Muscle layer of duodenum (tissue), 2 donors: Measurements from ENCODE around the gene PTCSC3.

Experiments used
- H3K27ac ChIP-seq: one replicate; pipeline ENCODE4 v1.7.0; 2013; ENCODE audit warnings: mild to moderate bottlenecking, low read length
- H3K27me3 ChIP-seq: one replicate; pipeline ENCODE4 v1.7.0; 2013; ENCODE audit warnings: low read depth, mild to moderate bottlenecking, control low read depth, low read length
- H3K36me3 ChIP-seq, 2 donors: one replicate each; pipeline ENCODE4 v1.7.0; 2013; ENCODE audit warnings: low read length in 2 of 2, control low read depth in 1 of 2, mild to moderate bottlenecking in 1 of 2; ENCODE audit not compliant: insufficient read depth in 2 of 2, control insufficient read depth in 1 of 2
- H3K4me1 ChIP-seq, 2 donors: one replicate each; pipeline ENCODE4 v1.7.0; 2013; ENCODE audit warnings: low read length in 2 of 2, mild to moderate bottlenecking in 2 of 2, control low read depth in 1 of 2, moderate library complexity in 1 of 2; ENCODE audit not compliant: insufficient read depth in 2 of 2, control insufficient read depth in 1 of 2
- H3K4me3 ChIP-seq, 2 donors: one replicate each; pipeline ENCODE4 v1.7.0; 2013; ENCODE audit warnings: low read length in 2 of 2, low read depth in 1 of 2, mild to moderate bottlenecking in 1 of 2
- H3K9me3 ChIP-seq, 2 donors: one replicate each; pipeline ENCODE4 v1.7.0; 2013; ENCODE audit warnings: low read length in 2 of 2, control low read depth in 1 of 2, mild to moderate bottlenecking in 1 of 2; ENCODE audit not compliant: control insufficient read depth in 1 of 2
- donor health status: healthy.

Gene PTCSC3

GRCh38 chr14:36173161-36173560, 3.4 kb downstream of the PTCSC3 start:
- no peaks in the 10 kb centered on the region for H3K4me1 ChIP-seq
- no peak overlapping the region for H3K4me3 ChIP-seq
- no peaks in the 10 kb centered on the region for H3K27me3 ChIP-seq
- H3K36me3 ChIP-seq: no peaks in the 10 kb centered on the region
- H3K27ac ChIP-seq: no peak overlapping the region
- no peaks in the 10 kb centered on the region for H3K9me3 ChIP-seq

DNA sequence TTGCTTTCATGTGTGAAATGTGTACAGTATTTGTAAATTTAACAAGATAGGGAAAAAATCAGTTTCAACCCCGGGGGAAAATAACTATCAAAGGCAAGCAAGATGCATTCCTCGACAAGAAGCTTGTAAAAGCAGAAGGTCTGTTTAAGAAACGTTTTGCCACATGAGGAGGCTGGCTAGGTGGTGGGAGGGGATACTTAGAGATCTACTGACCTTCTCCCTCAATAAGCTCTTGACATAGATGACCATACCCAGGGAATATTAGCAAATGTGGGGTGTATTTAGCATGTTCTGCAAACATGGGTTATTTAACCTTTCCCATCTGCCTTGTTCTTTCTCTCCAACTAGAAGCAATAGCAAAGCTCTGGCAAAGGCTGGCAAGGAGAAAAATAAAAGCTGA, 4.9 kb downstream of the PTCSC3 start:
- no peak overlapping the region for H3K4me3 ChIP-seq
- H3K27ac ChIP-seq: no peak overlapping the region

DNA sequence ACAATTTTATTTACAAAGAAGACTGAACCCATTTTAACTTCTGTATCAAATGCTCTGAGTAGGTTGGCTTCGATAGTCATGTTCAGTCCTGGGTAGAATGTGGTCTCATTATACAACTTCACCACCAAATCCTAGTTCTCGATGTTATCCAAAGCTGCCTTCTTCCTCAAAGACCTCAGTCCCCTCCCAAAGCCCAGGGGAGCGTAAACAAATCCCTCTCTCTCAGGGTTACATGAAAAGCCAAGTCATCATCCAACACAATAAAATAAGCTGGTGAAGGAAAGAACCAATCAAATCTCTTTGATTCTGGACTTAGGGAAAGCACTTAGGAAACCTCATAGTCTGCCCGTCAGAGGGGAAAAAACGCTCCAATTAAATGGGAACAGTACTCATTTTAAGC, 9.1 kb downstream of the PTCSC3 start:
- Histone ChIP-seq H3K9me3 (no peaks in the 10 kb centered on the region), H3K27ac (no peak overlapping the region), H3K36me3 (no peaks in the 10 kb centered on the region), H3K4me1 (no peaks in the 10 kb centered on the region), H3K4me3 (no peak overlapping the region), H3K27me3 (no peaks in the 10 kb centered on the region)

More for the DNA sequence above, 4.9 kb downstream of the PTCSC3 start:
- no peaks in the 10 kb centered on the region for H3K4me1 ChIP-seq
- H3K9me3 ChIP-seq: no peaks in the 10 kb centered on the region
- no peaks in the 10 kb centered on the region for H3K27me3 ChIP-seq
- H3K36me3 ChIP-seq: no peaks in the 10 kb centered on the region

- no peaks in the 10 kb centered on the region for H3K27me3 ChIP-seq
Measured at GRCh38 chr14:36163451-36163850, 13.1 kb downstream of the PTCSC3 start.

GRCh38 chr14:36162267-36162666, 14.3 kb downstream of the PTCSC3 start:
- no peaks in the 10 kb centered on the region for H3K27me3 ChIP-seq
- no peak overlapping the region for H3K4me3 ChIP-seq
- H3K36me3 ChIP-seq: no peaks in the 10 kb centered on the region
- H3K4me1 ChIP-seq: no peaks in the 10 kb centered on the region
- no peaks in the 10 kb centered on the region for H3K9me3 ChIP-seq
- no peak overlapping the region for H3K27ac ChIP-seq

More at GRCh38 chr14:36163451-36163850, 13.1 kb downstream of the PTCSC3 start:
- no peak overlapping the region for H3K4me3 ChIP-seq
- H3K4me1 ChIP-seq: no peaks in the 10 kb centered on the region
- H3K27ac ChIP-seq: no peak overlapping the region
- no peaks in the 10 kb centered on the region for H3K36me3 ChIP-seq
- H3K9me3 ChIP-seq: no peaks in the 10 kb centered on the region

DNA sequence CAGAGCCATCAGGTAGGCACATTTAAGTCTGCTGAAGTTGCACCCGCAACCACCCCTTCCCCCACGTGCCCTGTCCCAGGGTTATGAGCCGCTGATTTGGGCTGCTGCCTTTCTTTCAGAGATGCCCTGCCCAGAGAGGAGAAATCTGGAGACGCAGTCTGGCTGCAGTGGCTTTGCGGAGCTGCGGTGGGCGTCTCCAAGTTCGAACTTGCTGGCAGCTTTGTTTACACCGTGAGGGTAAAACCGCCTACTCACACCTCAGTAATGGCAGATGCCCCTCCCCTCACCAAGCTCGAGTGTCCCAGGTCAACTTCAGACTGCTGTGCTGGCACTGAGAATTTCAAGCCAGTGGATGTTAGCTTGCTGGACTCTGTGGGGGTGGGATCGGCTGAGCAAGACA, 14.7 kb downstream of the PTCSC3 start:
- no peak overlapping the region for H3K4me3 ChIP-seq
- no peak overlapping the region for H3K27ac ChIP-seq
- H3K4me1 ChIP-seq: no peaks in the 10 kb centered on the region
- H3K27me3 ChIP-seq: no peaks in the 10 kb centered on the region
- no peaks in the 10 kb centered on the region for H3K36me3 ChIP-seq
- no peaks in the 10 kb centered on the region for H3K9me3 ChIP-seq

GRCh38 chr14:36151335-36151734, 25.2 kb downstream of the PTCSC3 start:
- H3K9me3 ChIP-seq: peaks cover 0 to 8% of the 10 kb centered on the region in 2 donors
- H3K4me3 ChIP-seq: no peak overlapping the region
- H3K4me1 ChIP-seq: no peaks in the 10 kb centered on the region
- no peaks in the 10 kb centered on the region for H3K36me3 ChIP-seq
- H3K27ac ChIP-seq: no peak overlapping the region
- no peaks in the 10 kb centered on the region for H3K27me3 ChIP-seq

DNA sequence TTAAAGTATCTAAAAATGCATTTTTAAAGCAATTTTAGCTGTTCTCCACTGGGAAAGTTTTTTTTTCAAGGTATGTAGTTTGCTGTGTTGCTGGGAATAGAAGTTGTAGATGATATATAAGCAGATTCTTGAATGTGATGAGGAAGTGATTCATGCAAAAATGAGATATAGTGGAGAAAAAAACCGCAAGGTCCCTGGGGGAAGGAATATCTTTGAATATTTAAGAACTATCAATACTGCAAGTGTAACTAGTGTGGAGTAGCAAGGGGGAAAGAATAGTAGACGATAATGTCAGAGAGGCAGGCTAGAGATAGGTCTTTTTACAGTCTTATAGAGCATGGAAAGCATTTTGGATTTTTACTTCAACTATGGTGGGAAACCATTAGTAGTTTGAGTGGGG, 42.5 kb downstream of the PTCSC3 start:
- Histone ChIP-seq H3K27me3 (no peaks in the 10 kb centered on the region), H3K36me3 (no peaks in the 10 kb centered on the region), H3K27ac (no peak overlapping the region), H3K9me3 (no peaks in the 10 kb centered on the region), H3K4me3 (no peak overlapping the region), H3K4me1 (no peaks in the 10 kb centered on the region)

- no peak overlapping the region for H3K27ac ChIP-seq
- no peaks in the 10 kb centered on the region for H3K27me3 ChIP-seq
- H3K36me3 ChIP-seq: no peaks in the 10 kb centered on the region
- H3K4me3 ChIP-seq: no peak overlapping the region
- H3K4me1 ChIP-seq: no peaks in the 10 kb centered on the region
- no peaks in the 10 kb centered on the region for H3K9me3 ChIP-seq
Measured at GRCh38 chr14:36132826-36133225, 43.7 kb downstream of the PTCSC3 start.

DNA sequence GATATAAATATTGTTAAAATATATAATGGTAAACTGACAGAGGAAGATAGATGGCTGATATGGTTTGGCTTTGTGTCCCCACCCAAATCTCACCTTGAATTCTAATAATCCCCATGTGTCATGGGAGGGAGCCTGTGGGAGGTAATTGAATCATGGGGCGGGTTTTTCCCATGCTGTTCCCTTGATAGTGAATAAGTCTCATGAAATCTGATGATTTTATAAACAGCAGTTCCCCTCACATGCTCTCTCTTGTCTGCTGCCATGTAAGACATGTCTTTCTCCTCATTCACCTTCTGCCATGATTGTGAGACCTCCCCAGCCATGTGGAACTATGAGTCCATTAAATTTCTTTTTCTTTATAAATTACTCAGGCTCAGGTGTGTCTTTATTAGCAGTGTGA, 46.3 kb downstream of the PTCSC3 start:
- no peak overlapping the region for H3K27ac ChIP-seq
- H3K4me1 ChIP-seq: no peaks in the 10 kb centered on the region
- no peaks in the 10 kb centered on the region for H3K27me3 ChIP-seq
- H3K4me3 ChIP-seq: no peak overlapping the region
- H3K9me3 ChIP-seq: peaks cover 0 to 3% of the 10 kb centered on the region in 2 donors
- no peaks in the 10 kb centered on the region for H3K36me3 ChIP-seq

DNA sequence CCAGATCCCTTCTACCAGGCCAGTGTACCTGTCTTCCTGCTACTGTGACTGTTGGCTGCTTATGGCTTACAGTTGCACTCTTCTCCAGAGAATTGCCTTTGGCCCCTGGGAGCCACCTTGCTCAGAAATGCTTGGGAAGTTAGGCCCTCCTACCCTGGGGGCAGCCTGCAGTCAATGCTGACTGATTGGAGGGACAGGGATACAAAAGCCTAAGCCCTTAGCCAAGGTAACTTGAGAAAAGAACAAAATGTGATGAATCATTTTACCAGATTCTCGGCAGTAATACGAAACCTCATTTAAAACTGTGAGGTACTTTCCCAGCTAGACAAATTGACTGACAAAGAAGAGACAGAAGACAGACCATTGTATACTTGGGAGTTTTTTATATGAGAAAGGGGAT, 47.3 kb downstream of the PTCSC3 start:
- Histone ChIP-seq H3K4me3 (no peak overlapping the region), H3K36me3 (no peaks in the 10 kb centered on the region), H3K4me1 (no peaks in the 10 kb centered on the region), H3K27ac (no peak overlapping the region), H3K9me3 (peaks cover 0 to 3% of the 10 kb centered on the region in 2 donors), H3K27me3 (no peaks in the 10 kb centered on the region)

DNA sequence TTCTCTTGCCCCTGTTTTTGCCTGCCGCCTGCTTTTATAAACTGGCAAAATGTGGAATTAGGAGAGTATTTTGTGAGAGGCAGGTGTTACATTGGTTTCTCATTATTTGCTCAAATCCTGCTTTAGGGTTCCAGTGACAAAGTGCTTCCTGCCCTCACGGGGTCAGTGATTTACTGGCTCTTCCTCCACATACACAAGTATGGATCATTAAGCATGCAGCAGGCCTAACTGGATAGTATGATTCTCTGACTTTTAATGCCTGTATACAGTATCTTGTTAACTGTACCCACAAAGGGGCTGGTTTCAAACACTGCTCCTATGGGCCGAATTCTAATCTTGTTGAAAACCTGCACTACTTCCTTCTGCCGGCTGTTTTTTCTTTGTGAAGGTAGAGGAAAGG, 63.2 kb downstream of the PTCSC3 start:
- H3K9me3 ChIP-seq: no peaks in the 10 kb centered on the region
- no peaks in the 10 kb centered on the region for H3K27me3 ChIP-seq
- H3K4me1 ChIP-seq: no peaks in the 10 kb centered on the region
- no peak overlapping the region for H3K27ac ChIP-seq
- H3K36me3 ChIP-seq: no peaks in the 10 kb centered on the region
- H3K4me3 ChIP-seq: no peak overlapping the region
